Measurements from ENCODE around the gene SEMA6B. TPM values are rescaled to one million over a fixed set of nuclear protein-coding genes. Genes with fewer than 3 reads are reported as not detected.
A peak's percentile ranks its signal among the peaks of the same experiment; 100 is the strongest.

The SEMA6B gene
- polyA plus RNA-seq, 2 donors: 1.1 to 2.0 TPM

- Histone ChIP-seq H3K9me3 (ENCODE audit: control insufficient read depth in 2 of 2, insufficient read depth in 1 of 2, low read depth in 1 of 2, low read length in 1 of 2) (no peaks in the 10 kb centered on the region), H3K36me3 (ENCODE audit: control insufficient read depth in 2 of 2, insufficient read depth in 2 of 2, low read length in 1 of 2) (no peaks in the 10 kb centered on the region), H3K4me3 (ENCODE audit: low read depth in 1 of 2, low read length in 2 of 2) (no peak overlapping the region), H3K4me1 (ENCODE audit: control insufficient read depth in 2 of 2, insufficient read depth in 2 of 2, low read length in 1 of 2) (peaks cover 0 to 2% of the 10 kb centered on the region in 2 donors), H3K27me3 (ENCODE audit: control insufficient read depth in 1 of 2, insufficient read depth in 2 of 2, low read length in 2 of 2) (no peaks in the 10 kb centered on the region), H3K27ac (ENCODE audit: low read depth in 2 of 2, low read length in 1 of 2) (no peak overlapping the region)
- 81% methylated on average over 12 of the region's 12 CpGs for WGBS, 2 donors
Measured at GRCh38 chr19:4541114-4541805, 18.2 kb downstream of the SEMA6B start.

DNA sequence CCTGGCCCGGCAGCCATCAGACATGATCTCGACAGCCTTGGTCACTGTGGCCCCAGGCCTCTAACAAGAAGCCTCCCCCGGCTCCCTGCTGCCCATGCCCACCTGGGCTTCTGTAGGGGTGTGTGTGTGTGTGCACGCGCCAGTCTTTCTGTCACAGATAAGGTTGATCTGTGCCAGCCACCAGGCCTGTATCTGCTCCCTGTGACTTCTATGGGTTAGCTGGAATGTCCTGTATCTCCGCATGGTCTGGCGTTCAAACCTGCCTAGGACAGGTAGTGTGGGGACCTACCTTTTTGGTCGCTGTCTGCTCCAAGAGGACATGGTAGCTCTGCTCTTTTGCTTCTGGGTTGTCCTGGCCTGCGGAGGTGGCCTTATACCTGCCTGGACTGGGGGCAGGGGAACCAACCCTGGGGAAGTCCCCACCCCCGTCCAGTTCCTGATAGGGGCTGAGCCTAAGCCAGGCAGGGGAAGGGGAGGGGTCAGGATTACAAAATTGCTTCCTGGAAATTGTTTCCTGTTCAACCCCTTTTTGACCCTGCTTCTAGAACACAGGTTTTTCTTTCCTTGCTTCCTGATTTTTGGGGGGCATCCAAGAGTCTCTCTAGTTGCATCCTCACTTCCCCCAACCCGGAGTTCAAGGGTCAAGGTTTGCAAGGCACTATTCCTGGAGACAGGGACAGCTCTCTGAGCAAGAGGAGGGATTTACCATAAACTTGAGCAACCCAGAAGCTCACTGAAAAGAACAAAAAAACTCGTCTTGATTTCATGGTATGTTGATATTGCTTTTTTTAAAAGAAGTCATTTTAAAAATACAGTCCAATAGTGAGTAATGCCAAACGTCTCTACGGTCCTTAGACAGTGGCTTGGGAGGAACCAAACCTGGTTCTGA lies 19.5 kb downstream of the SEMA6B start, which contains the start of gene LRG1:
Gene LRG1, minus strand, starts transcription at position 344 of the 889 bp plus-strand sequence. Its CDS starts 23 bp downstream, at position 321.
- H3K4me1 ChIP-seq (ENCODE audit: control insufficient read depth in 2 of 2, insufficient read depth in 2 of 2, low read length in 1 of 2): peaks cover 2 to 6% of the 10 kb centered on the region in 2 donors
- peak within 1 kb of the TSS; percentile 14 to 66 for H3K27ac ChIP-seq (ENCODE audit: low read depth in 2 of 2, low read length in 1 of 2)
- 39 to 52% methylated on average over 14 of the region's 14 CpGs for WGBS, 2 donors
- H3K27me3 ChIP-seq (ENCODE audit: control insufficient read depth in 1 of 2, insufficient read depth in 2 of 2, low read length in 2 of 2): no peaks in the 10 kb centered on the region
- H3K4me3 ChIP-seq (ENCODE audit: low read depth in 1 of 2, low read length in 2 of 2): peak within 1 kb of the TSS; percentile 21 to 25
- H3K9me3 ChIP-seq (ENCODE audit: control insufficient read depth in 2 of 2, insufficient read depth in 1 of 2, low read depth in 1 of 2, low read length in 1 of 2): no peaks in the 10 kb centered on the region
- no peaks in the 10 kb centered on the region for H3K36me3 ChIP-seq (ENCODE audit: control insufficient read depth in 2 of 2, insufficient read depth in 2 of 2, low read length in 1 of 2)

DNA sequence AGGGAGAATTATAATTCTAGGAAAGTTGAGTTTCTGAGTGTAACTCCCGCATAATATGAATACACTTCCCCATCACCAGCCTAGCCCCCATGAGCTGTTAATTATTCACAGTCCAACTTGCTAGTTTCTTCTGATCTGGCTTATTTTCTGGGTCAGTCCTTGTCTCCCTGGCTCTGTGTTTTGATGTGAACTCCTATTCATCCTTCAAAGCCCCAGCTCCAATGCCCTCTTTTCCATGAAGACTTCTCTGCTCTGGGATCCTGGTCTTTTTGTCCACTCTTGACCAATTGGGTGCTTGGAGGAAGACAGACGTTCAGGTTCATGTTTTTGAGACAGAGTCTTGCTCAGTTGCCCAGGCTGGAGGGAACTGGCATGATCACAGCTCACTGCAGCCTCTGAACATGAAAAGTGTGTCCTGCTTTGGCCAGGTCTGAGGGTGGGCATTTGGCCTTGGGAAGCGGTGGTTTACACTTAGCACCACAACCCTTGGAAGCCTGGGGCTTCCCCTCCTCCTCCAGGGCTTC lies 20.3 kb downstream of the SEMA6B start:
- Histone ChIP-seq H3K27ac (ENCODE audit: low read depth in 2 of 2, low read length in 1 of 2) (peak overlapping the region in 1 of 2 donors; percentile 66), H3K27me3 (ENCODE audit: control insufficient read depth in 1 of 2, insufficient read depth in 2 of 2, low read length in 2 of 2) (no peaks in the 10 kb centered on the region), H3K4me1 (ENCODE audit: control insufficient read depth in 2 of 2, insufficient read depth in 2 of 2, low read length in 1 of 2) (peaks cover 2 to 6% of the 10 kb centered on the region in 2 donors), H3K4me3 (ENCODE audit: low read depth in 1 of 2, low read length in 2 of 2) (peak overlapping the region; percentile 21 to 25), H3K36me3 (ENCODE audit: control insufficient read depth in 2 of 2, insufficient read depth in 2 of 2, low read length in 1 of 2) (no peaks in the 10 kb centered on the region), H3K9me3 (ENCODE audit: control insufficient read depth in 2 of 2, insufficient read depth in 1 of 2, low read depth in 1 of 2, low read length in 1 of 2) (no peaks in the 10 kb centered on the region)
- WGBS, 2 donors: 76 to 87% methylated on average over 3 of the region's 3 CpGs

GRCh38 chr19:4538601-4538954 lies 20.9 kb downstream of the SEMA6B start:
- 74 to 81% methylated on average over 13 of the region's 13 CpGs for WGBS, 2 donors
- Histone ChIP-seq H3K27me3 (ENCODE audit: control insufficient read depth in 1 of 2, insufficient read depth in 2 of 2, low read length in 2 of 2) (no peaks in the 10 kb centered on the region), H3K27ac (ENCODE audit: low read depth in 2 of 2, low read length in 1 of 2) (no peak overlapping the region), H3K36me3 (ENCODE audit: control insufficient read depth in 2 of 2, insufficient read depth in 2 of 2, low read length in 1 of 2) (no peaks in the 10 kb centered on the region), H3K9me3 (ENCODE audit: control insufficient read depth in 2 of 2, insufficient read depth in 1 of 2, low read depth in 1 of 2, low read length in 1 of 2) (no peaks in the 10 kb centered on the region), H3K4me1 (ENCODE audit: control insufficient read depth in 2 of 2, insufficient read depth in 2 of 2, low read length in 1 of 2) (peaks cover 2 to 6% of the 10 kb centered on the region in 2 donors), H3K4me3 (ENCODE audit: low read depth in 1 of 2, low read length in 2 of 2) (peak overlapping the region; percentile 9 to 25)

- H3K36me3 ChIP-seq (ENCODE audit: control insufficient read depth in 2 of 2, insufficient read depth in 2 of 2, low read length in 1 of 2): no peaks in the 10 kb centered on the region
- peak overlapping the region in 1 of 2 donors; percentile 9 for H3K4me3 ChIP-seq (ENCODE audit: low read depth in 1 of 2, low read length in 2 of 2)
- WGBS, 2 donors: 78 to 83% methylated on average over 27 of the region's 27 CpGs
- H3K9me3 ChIP-seq (ENCODE audit: control insufficient read depth in 2 of 2, insufficient read depth in 1 of 2, low read depth in 1 of 2, low read length in 1 of 2): no peaks in the 10 kb centered on the region
- H3K27me3 ChIP-seq (ENCODE audit: control insufficient read depth in 1 of 2, insufficient read depth in 2 of 2, low read length in 2 of 2): no peaks in the 10 kb centered on the region
- H3K4me1 ChIP-seq (ENCODE audit: control insufficient read depth in 2 of 2, insufficient read depth in 2 of 2, low read length in 1 of 2): peaks cover 2 to 6% of the 10 kb centered on the region in 2 donors
- H3K27ac ChIP-seq (ENCODE audit: low read depth in 2 of 2, low read length in 1 of 2): no peak overlapping the region
Measured at GRCh38 chr19:4537953-4538600, 21.4 kb downstream of the SEMA6B start.

DNA sequence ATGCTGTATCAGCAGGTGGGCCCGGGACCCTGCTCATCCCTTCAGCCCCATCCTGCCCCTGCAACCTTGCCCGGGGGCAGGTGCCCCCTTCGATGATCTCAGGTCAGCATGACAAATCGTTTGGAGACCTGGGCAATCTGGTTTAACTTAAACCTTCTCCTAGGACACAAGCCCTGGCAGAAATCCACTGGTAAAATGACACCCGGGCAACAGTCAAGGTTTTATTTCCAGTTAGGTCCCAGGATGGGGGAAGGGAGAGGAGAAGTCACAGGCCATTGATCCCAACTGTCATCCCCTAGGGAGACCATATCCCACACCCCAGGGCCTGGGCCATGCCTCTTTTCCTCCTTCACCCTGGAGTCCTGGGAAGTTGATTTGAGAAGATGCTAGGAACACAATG lies 22.7 kb downstream of the SEMA6B start:
- Histone ChIP-seq H3K4me1 (ENCODE audit: control insufficient read depth in 2 of 2, insufficient read depth in 2 of 2, low read length in 1 of 2) (peaks cover 2 to 6% of the 10 kb centered on the region in 2 donors), H3K27ac (ENCODE audit: low read depth in 2 of 2, low read length in 1 of 2) (no peak overlapping the region), H3K36me3 (ENCODE audit: control insufficient read depth in 2 of 2, insufficient read depth in 2 of 2, low read length in 1 of 2) (no peaks in the 10 kb centered on the region), H3K27me3 (ENCODE audit: control insufficient read depth in 1 of 2, insufficient read depth in 2 of 2, low read length in 2 of 2) (no peaks in the 10 kb centered on the region), H3K4me3 (ENCODE audit: low read depth in 1 of 2, low read length in 2 of 2) (no peak overlapping the region), H3K9me3 (ENCODE audit: control insufficient read depth in 2 of 2, insufficient read depth in 1 of 2, low read depth in 1 of 2, low read length in 1 of 2) (no peaks in the 10 kb centered on the region)
- WGBS, 2 donors: 46 to 53% methylated on average over 5 of the region's 5 CpGs

DNA sequence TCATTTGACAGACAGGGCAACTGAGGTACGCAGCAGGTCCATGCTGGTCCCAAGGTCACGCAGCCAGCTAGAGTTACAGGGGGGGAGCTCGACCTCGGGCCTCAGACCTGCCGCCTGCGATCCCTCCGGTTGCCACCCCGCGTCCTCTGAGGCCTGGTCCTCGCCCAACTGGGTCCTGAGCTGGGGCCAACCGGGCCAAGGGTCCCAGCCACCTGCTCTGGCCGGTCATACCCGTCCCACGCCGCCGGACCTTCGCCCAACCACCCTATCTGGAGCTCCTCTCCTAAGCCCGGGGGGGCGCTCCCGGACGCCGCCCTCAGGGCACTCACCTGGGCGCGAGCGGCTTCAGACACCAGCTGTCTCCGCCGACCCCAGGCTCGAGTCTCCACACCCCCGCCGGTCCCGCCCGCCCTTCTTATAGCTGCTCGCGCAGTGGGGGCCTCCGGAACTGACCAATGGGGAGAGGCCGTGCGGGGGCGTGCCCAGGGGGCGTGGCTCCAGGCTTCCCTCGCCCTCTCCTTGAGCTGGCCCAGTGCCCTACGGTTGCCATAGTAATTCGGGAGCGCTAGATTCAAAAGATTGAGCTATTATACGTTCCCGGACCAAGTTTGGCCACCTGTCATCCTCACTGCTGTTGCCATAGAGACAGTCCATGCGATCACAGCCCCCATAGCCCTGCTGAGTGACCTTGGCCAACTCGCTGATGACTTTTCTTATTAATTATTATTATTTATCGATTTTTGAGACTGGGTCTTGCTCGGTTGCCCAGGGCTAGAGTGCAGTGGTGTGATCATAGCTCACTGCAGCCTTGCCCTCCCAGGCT lies 24.4 kb downstream of the SEMA6B start, which contains the start of gene PLIN5:
Gene PLIN5, minus strand, starts transcription at position 389 of the 823 bp plus-strand sequence. CDS start 1,150 bp downstream, outside the sequence.
- Histone ChIP-seq H3K27ac (ENCODE audit: low read depth in 2 of 2, low read length in 1 of 2) (no peak within 1 kb of the TSS), H3K9me3 (ENCODE audit: control insufficient read depth in 2 of 2, insufficient read depth in 1 of 2, low read depth in 1 of 2, low read length in 1 of 2) (no peaks in the 10 kb centered on the region), H3K4me3 (ENCODE audit: low read depth in 1 of 2, low read length in 2 of 2) (peak within 1 kb of the TSS; percentile 0 to 29), H3K4me1 (ENCODE audit: control insufficient read depth in 2 of 2, insufficient read depth in 2 of 2, low read length in 1 of 2) (peaks cover 2 to 6% of the 10 kb centered on the region in 2 donors), H3K27me3 (ENCODE audit: control insufficient read depth in 1 of 2, insufficient read depth in 2 of 2, low read length in 2 of 2) (no peaks in the 10 kb centered on the region), H3K36me3 (ENCODE audit: control insufficient read depth in 2 of 2, insufficient read depth in 2 of 2, low read length in 1 of 2) (no peaks in the 10 kb centered on the region)
- 10 to 15% methylated on average over 49 of the region's 49 CpGs for WGBS, 2 donors

GRCh38 chr19:4533835-4534424 lies 25.6 kb downstream of the SEMA6B start:
- WGBS, 2 donors: 76% methylated on average over 9 of the region's 9 CpGs
- H3K4me1 ChIP-seq (ENCODE audit: control insufficient read depth in 2 of 2, insufficient read depth in 2 of 2, low read length in 1 of 2): peaks cover 2 to 6% of the 10 kb centered on the region in 2 donors
- no peaks in the 10 kb centered on the region for H3K27me3 ChIP-seq (ENCODE audit: control insufficient read depth in 1 of 2, insufficient read depth in 2 of 2, low read length in 2 of 2)
- H3K4me3 ChIP-seq (ENCODE audit: low read depth in 1 of 2, low read length in 2 of 2): no peak overlapping the region
- H3K36me3 ChIP-seq (ENCODE audit: control insufficient read depth in 2 of 2, insufficient read depth in 2 of 2, low read length in 1 of 2): no peaks in the 10 kb centered on the region
- H3K9me3 ChIP-seq (ENCODE audit: control insufficient read depth in 2 of 2, insufficient read depth in 1 of 2, low read depth in 1 of 2, low read length in 1 of 2): no peaks in the 10 kb centered on the region
- H3K27ac ChIP-seq (ENCODE audit: low read depth in 2 of 2, low read length in 1 of 2): no peak overlapping the region

Measured in esophagus (tissue), 2 donors.